Endothelial cell of umbilical vein (primary cell): ENCODE results near the gene PTPRT.

ENCODE experiments used
- EZH2 ChIP-seq: IDR thresholded peaks from 2 replicates; pipeline ENCODE4 v1.6.1; 2012; ENCODE audit warnings: borderline replicate concordance, low read depth, mild to moderate bottlenecking, moderate library complexity, low read length, inconsistent platforms; ENCODE audit not compliant: severe bottlenecking
- TF ChIP-seq, protein P1 (sequence below), 2 donors: IDR thresholded peaks; 1 replicate in 1 of 2; 2 replicates in 1 of 2; pipeline ENCODE4 v1.5.1; 2011; ENCODE audit warnings: low read length in 2 of 2, mild to moderate bottlenecking in 2 of 2, moderate library complexity in 2 of 2, control low read depth in 1 of 2, inconsistent platforms in 1 of 2, low read depth in 1 of 2; ENCODE audit not compliant: insufficient read depth in 1 of 2; ENCODE audit errors: extremely low read depth in 1 of 2

DNA sequence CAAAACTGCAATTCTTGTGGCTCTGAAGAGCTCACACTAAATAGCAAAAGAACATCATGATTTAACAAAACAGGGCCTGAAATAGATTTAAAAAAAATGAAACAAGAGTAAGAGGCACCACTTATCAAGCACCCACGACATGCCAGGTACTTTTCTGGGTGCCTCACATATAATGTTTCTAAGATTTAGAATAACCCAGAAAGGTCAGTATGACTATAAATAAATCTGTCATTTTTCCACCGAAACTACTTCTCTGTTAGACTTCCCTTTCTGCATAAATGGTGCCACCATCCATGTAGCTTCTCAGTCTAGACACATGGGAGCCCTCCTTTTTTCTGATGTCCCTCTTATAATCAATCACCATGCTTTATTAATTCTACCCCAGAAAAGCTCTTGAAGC, 919.2 kb downstream of the PTPRT start:
- TF ChIP-seq, protein P1, sequence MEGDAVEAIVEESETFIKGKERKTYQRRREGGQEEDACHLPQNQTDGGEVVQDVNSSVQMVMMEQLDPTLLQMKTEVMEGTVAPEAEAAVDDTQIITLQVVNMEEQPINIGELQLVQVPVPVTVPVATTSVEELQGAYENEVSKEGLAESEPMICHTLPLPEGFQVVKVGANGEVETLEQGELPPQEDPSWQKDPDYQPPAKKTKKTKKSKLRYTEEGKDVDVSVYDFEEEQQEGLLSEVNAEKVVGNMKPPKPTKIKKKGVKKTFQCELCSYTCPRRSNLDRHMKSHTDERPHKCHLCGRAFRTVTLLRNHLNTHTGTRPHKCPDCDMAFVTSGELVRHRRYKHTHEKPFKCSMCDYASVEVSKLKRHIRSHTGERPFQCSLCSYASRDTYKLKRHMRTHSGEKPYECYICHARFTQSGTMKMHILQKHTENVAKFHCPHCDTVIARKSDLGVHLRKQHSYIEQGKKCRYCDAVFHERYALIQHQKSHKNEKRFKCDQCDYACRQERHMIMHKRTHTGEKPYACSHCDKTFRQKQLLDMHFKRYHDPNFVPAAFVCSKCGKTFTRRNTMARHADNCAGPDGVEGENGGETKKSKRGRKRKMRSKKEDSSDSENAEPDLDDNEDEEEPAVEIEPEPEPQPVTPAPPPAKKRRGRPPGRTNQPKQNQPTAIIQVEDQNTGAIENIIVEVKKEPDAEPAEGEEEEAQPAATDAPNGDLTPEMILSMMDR (IDR thresholded peaks at IDR 0.05; ENCODE audit: extremely low read depth in 1 of 2, insufficient read depth in 1 of 2, low read depth in 1 of 2, low read length in 2 of 2) = no peak
- TF ChIP-seq EZH2 = no peak
